Cortex of kidney (tissue), 1 donor: ENCODE measurements around the gene LILRA6.

Experiments
- DNase-seq: peaks from one replicate; lab custom pipeline; 2025; lab: John Stamatoyannopoulos, UW

The LILRA6 gene

GRCh38 chr19:54188215-54188871 lies 54.2 kb downstream of the LILRA6 start:
- no peak for DNase-seq

GRCh38 chr19:54186934-54187381 lies 55.6 kb downstream of the LILRA6 start:
- no peak for DNase-seq
